ENCODE results near the gene NINJ1. TPM values are rescaled to one million over a fixed set of nuclear protein-coding genes. Genes with fewer than 3 reads are reported as not detected.

NINJ1 gene
- polyA plus RNA-seq, 1 of the 3 experiments (the other 2 are of a cell fraction) = 31.7 TPM

- Histone ChIP-seq H3K79me2 (ENCODE audit: insufficient read depth) (peaks cover 23% of the 10 kb centered on the region; the same call in 1 of the 2 replicates), H3K4me3 (ENCODE audit: low read depth in 2 of 2, low read length in 1 of 2) (peak overlapping the region; percentile 83 to 92), H3K9me3 (no peaks in the 10 kb centered on the region), H3K27me3 (ENCODE audit: insufficient read depth) (no peaks in the 10 kb centered on the region), H4K20me1 (ENCODE audit: insufficient read depth) (no peaks in the 10 kb centered on the region), H3K36me3 (replicated peaks in 1 of 2; ENCODE audit: control insufficient read depth in 1 of 2, insufficient read depth in 2 of 2, low read length in 1 of 2) (peaks cover 0 to 2% of the 10 kb centered on the region in 2 experiments), H3K27ac (ENCODE audit: low read depth in 2 of 2, low read length in 1 of 2) (peak overlapping the region; percentile 68 to 70; a peak in 2 of 4 replicates), H3K4me2 (peak overlapping the region; percentile 99), H3F3A (replicated peaks; ENCODE audit: insufficient read depth) (peaks cover 4% of the 10 kb centered on the region), H2AFZ (ENCODE audit: low read depth) (peak overlapping the region; percentile 65; the same call in 1 of the 2 replicates), H3K9me2 (no peaks in the 10 kb centered on the region), H3K4me1 (ENCODE audit: control insufficient read depth in 1 of 2, insufficient read depth in 2 of 2, low read depth in 1 of 2, low read length in 1 of 2) (peaks cover 8 to 44% of the 10 kb centered on the region in 2 experiments; a peak in 3 of 4 replicates), H3K9ac (peak overlapping the region; percentile 75)
- no peak for DNase-seq
- ChIA-PET CTCF (interaction anchor here (1.4 to 2.4 kb wide), 3 partner anchors 20 to 431 kb away, joined by 4 to 5 read pairs (median 5); no protein-coding TSS in a partner anchor), POLR2A (no interaction called here)
- 100% methylated on average over 4 of the region's 14 CpGs for WGBS (ENCODE audit: low lambda C conversion rate)
- TF ChIP-seq YY1 (IDR thresholded peaks at IDR 0.05; ENCODE audit: low read depth) = no peak
- no peak for TF ChIP-seq TAF1 (IDR thresholded peaks at IDR 0.05; ENCODE audit: borderline replicate concordance, low read depth, low read length)
Observed at GRCh38 chr9:93134740-93135444, 841 bp upstream of the NINJ1 start.

GRCh38 chr9:93133681-93134014 is 403 bp downstream of the NINJ1 start:
- 0 out of 2 replicates have a peak, but pooled peaks cover 7% of the 10 kb centered on the region for H4K20me1 ChIP-seq (ENCODE audit: insufficient read depth)
- peaks cover 4% of the 10 kb centered on the region for H3F3A ChIP-seq (replicated peaks; ENCODE audit: insufficient read depth)
- H3K9me3 ChIP-seq = no peaks in the 10 kb centered on the region
- peaks cover 23% of the 10 kb centered on the region; the same call in 1 of the 2 replicates for H3K79me2 ChIP-seq (ENCODE audit: insufficient read depth)
- H3K4me1 ChIP-seq (ENCODE audit: control insufficient read depth in 1 of 2, insufficient read depth in 2 of 2, low read depth in 1 of 2, low read length in 1 of 2) = peaks cover 8 to 56% of the 10 kb centered on the region in 2 experiments; a peak in 3 of 4 replicates
- no peaks in the 10 kb centered on the region for H3K9me2 ChIP-seq
- peak overlapping the region; percentile 83 to 92 for H3K4me3 ChIP-seq (ENCODE audit: low read depth in 2 of 2, low read length in 1 of 2)
- ChIA-PET CTCF (interaction anchor here (1.1 to 2.4 kb wide), 4 partner anchors 14 to 433 kb away, joined by 4 to 5 read pairs (median 4); no protein-coding TSS in a partner anchor), POLR2A (interaction anchor here (0.9 kb wide), 1 partner anchor 10 kb away, joined by 3 read pairs; no protein-coding TSS in a partner anchor)
- peak overlapping the region; percentile 89; the same call in 1 of the 2 replicates for H2AFZ ChIP-seq (ENCODE audit: low read depth)
- peak overlapping the region; percentile 75 for H3K9ac ChIP-seq
- peak overlapping the region; percentile 99 for H3K4me2 ChIP-seq
- peak; percentile 55; the same call in 1 of the 2 replicates for TF ChIP-seq MAX (IDR thresholded peaks at IDR 0.05; ENCODE audit: low read depth)
- TF ChIP-seq, protein P1, sequence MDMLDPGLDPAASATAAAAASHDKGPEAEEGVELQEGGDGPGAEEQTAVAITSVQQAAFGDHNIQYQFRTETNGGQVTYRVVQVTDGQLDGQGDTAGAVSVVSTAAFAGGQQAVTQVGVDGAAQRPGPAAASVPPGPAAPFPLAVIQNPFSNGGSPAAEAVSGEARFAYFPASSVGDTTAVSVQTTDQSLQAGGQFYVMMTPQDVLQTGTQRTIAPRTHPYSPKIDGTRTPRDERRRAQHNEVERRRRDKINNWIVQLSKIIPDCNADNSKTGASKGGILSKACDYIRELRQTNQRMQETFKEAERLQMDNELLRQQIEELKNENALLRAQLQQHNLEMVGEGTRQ (IDR thresholded peaks at IDR 0.05; ENCODE audit: borderline replicate concordance, low read depth, low read length) = no peak
- DNase-seq = peak; percentile 85
- H3K36me3 ChIP-seq (replicated peaks in 1 of 2; ENCODE audit: control insufficient read depth in 1 of 2, insufficient read depth in 2 of 2, low read length in 1 of 2) = peaks cover 0 to 2% of the 10 kb centered on the region in 2 experiments
- peak overlapping the region; percentile 70 to 82 for H3K27ac ChIP-seq (ENCODE audit: low read depth in 2 of 2, low read length in 1 of 2)
- WGBS (ENCODE audit: low lambda C conversion rate) = 0% methylated on average over 9 of the region's 34 CpGs
- no peaks in the 10 kb centered on the region for H3K27me3 ChIP-seq (ENCODE audit: insufficient read depth)

- Histone ChIP-seq H2AFZ (ENCODE audit: low read depth) (peak overlapping the region; percentile 89; the same call in 1 of the 2 replicates), H3K9me3 (no peaks in the 10 kb centered on the region), H3K27me3 (ENCODE audit: insufficient read depth) (no peaks in the 10 kb centered on the region), H4K20me1 (ENCODE audit: insufficient read depth) (0 out of 2 replicates have a peak, but pooled peaks cover 7% of the 10 kb centered on the region), H3K9ac (peak overlapping the region; percentile 75), H3K79me2 (ENCODE audit: insufficient read depth) (peaks cover 23% of the 10 kb centered on the region; the same call in 1 of the 2 replicates), H3K4me2 (peak overlapping the region; percentile 99), H3K9me2 (no peaks in the 10 kb centered on the region), H3K4me1 (ENCODE audit: control insufficient read depth in 1 of 2, insufficient read depth in 2 of 2, low read depth in 1 of 2, low read length in 1 of 2) (peaks cover 8 to 60% of the 10 kb centered on the region in 2 experiments; a peak in 3 of 4 replicates), H3K36me3 (replicated peaks in 1 of 2; ENCODE audit: control insufficient read depth in 1 of 2, insufficient read depth in 2 of 2, low read length in 1 of 2) (peaks cover 0 to 2% of the 10 kb centered on the region in 2 experiments), H3K27ac (ENCODE audit: low read depth in 2 of 2, low read length in 1 of 2) (peak overlapping the region; percentile 70 to 82; a peak in 3 of 4 replicates), H3K4me3 (ENCODE audit: low read depth in 2 of 2, low read length in 1 of 2) (peak overlapping the region; percentile 83 to 92), H3F3A (replicated peaks; ENCODE audit: insufficient read depth) (peaks cover 4% of the 10 kb centered on the region)
- ChIA-PET POLR2A (interaction anchor here (0.9 kb wide), 1 partner anchor 10 kb away, joined by 3 read pairs; no protein-coding TSS in a partner anchor), CTCF (interaction anchor here (1.1 to 2.4 kb wide), 5 partner anchors 14 to 433 kb away, joined by 4 to 6 read pairs (median 4); no protein-coding TSS in a partner anchor)
- 38% methylated on average over 6 of the region's 21 CpGs for WGBS (ENCODE audit: low lambda C conversion rate)
- DNase-seq = no peak
- TF ChIP-seq TAF1 (IDR thresholded peaks at IDR 0.05; ENCODE audit: borderline replicate concordance, low read depth, low read length) = no peak
- TF ChIP-seq TEAD4 (IDR thresholded peaks at IDR 0.05; ENCODE audit: borderline replicate concordance, insufficient read depth) = no peak
- no peak for TF ChIP-seq GABPA (IDR thresholded peaks at IDR 0.05; ENCODE audit: low read depth)
- TF ChIP-seq POLR2AphosphoS5 (IDR thresholded peaks at IDR 0.05; ENCODE audit: low read depth, low read length) = no peak
- TF ChIP-seq, protein P2, sequence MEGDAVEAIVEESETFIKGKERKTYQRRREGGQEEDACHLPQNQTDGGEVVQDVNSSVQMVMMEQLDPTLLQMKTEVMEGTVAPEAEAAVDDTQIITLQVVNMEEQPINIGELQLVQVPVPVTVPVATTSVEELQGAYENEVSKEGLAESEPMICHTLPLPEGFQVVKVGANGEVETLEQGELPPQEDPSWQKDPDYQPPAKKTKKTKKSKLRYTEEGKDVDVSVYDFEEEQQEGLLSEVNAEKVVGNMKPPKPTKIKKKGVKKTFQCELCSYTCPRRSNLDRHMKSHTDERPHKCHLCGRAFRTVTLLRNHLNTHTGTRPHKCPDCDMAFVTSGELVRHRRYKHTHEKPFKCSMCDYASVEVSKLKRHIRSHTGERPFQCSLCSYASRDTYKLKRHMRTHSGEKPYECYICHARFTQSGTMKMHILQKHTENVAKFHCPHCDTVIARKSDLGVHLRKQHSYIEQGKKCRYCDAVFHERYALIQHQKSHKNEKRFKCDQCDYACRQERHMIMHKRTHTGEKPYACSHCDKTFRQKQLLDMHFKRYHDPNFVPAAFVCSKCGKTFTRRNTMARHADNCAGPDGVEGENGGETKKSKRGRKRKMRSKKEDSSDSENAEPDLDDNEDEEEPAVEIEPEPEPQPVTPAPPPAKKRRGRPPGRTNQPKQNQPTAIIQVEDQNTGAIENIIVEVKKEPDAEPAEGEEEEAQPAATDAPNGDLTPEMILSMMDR (IDR thresholded peaks at IDR 0.05) = no peak
- TF ChIP-seq NRF1 (IDR thresholded peaks at IDR 0.05; ENCODE audit: low read depth, low read length) = no peak
- TF ChIP-seq ZBTB33 (IDR thresholded peaks at IDR 0.05; ENCODE audit: borderline replicate concordance, low read depth) = no peak
- TF ChIP-seq FOXJ3 (CRISPR knock-in tag; IDR thresholded peaks at IDR 0.05) = no peak
Observed at GRCh38 chr9:93132946-93133680, 938 bp downstream of the NINJ1 start.

Measured in SK-N-SH (cell line).